ENCODE results near the gene NSDHL.

Gene NSDHL

GRCh38 chrX:152892499-152892898 is 61.6 kb downstream of the NSDHL start:
- no peak for DNase-seq (ENCODE audit: low read depth)
- no peak for TF ChIP-seq CTCF (IDR thresholded peaks at IDR 0.05; ENCODE audit: low read depth, low read length, missing control alignments)
- H3K4me3 ChIP-seq (ENCODE audit: low read depth, low read length): no peak overlapping the region

- no peak overlapping the region for H3K4me3 ChIP-seq (ENCODE audit: low read depth, low read length)
- no peak for TF ChIP-seq CTCF (IDR thresholded peaks at IDR 0.05; ENCODE audit: low read depth, low read length, missing control alignments)
- no peak for DNase-seq (ENCODE audit: low read depth)
These were observed 62.4 kb downstream of the NSDHL start for GRCh38 chrX:152892999-152893891.

GRCh38 chrX:152893980-152894610 is 63.2 kb downstream of the NSDHL start:
- H3K4me3 ChIP-seq (ENCODE audit: low read depth, low read length): no peak overlapping the region
- TF ChIP-seq CTCF (IDR thresholded peaks at IDR 0.05; ENCODE audit: low read depth, low read length, missing control alignments): no peak
- DNase-seq (ENCODE audit: low read depth): no peak

- no peak for DNase-seq (ENCODE audit: low read depth)
- no peak for TF ChIP-seq CTCF (IDR thresholded peaks at IDR 0.05; ENCODE audit: low read depth, low read length, missing control alignments)
- H3K4me3 ChIP-seq (ENCODE audit: low read depth, low read length): no peak overlapping the region
These were observed 64.3 kb downstream of the NSDHL start for GRCh38 chrX:152895121-152895520.

- no peak for TF ChIP-seq CTCF (IDR thresholded peaks at IDR 0.05; ENCODE audit: low read depth, low read length, missing control alignments)
- H3K4me3 ChIP-seq (ENCODE audit: low read depth, low read length): no peak overlapping the region
- no peak for DNase-seq (ENCODE audit: low read depth)
These were observed 65.0 kb downstream of the NSDHL start for GRCh38 chrX:152895724-152896420.

- no peak overlapping the region for H3K4me3 ChIP-seq (ENCODE audit: low read depth, low read length)
- no peak for DNase-seq (ENCODE audit: low read depth)
- TF ChIP-seq CTCF (IDR thresholded peaks at IDR 0.05; ENCODE audit: low read depth, low read length, missing control alignments): no peak
These were observed 65.6 kb downstream of the NSDHL start for GRCh38 chrX:152896450-152896849.
